GM19452 (cell line): ENCODE results near the gene ACER3.

Experiments
- ATAC-seq: cut with Tn5 transposase; IDR thresholded peaks from one replicate; pipeline ENCODE4 v1.9.1; 2021; ENCODE audit not compliant: unreplicated experiment

ACER3 gene

GRCh38 chr11:77072851-77073327, 212.2 kb downstream of the ACER3 start:
- ATAC-seq, result no peak

DNA sequence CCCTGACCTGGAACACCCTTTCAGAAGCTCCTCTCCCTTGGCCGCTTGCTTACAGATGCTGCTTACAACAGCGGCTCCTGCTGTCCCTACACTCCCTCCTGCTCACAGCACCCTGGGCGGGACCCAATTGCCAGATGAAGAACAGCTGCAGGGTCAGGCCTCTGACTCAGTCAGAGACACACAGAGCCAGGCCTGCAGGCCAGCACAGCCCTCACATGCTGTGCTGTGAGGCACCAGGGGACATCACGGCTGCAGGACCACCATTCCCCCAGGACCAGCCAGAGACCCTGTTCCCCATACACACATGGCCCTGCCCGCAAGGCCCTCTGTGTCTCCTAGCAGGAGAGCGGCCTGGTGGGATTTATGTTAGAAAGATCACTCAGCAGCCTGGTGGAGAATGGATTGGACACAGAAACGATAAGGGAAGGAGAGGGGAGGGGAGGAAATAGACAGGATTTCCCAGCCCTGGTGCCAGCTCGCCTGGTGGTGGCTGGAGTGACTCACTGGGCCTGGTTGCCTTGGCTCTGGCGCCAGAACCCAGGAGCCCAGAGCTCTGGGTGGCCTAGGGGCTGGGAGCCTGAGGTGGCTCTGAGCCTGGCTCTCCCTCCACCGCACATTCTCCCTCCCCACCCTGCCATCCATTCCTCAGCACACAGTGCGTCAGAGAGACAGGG, 212.7 kb downstream of the ACER3 start:
- no peak for ATAC-seq

- no peak for ATAC-seq
Observed at GRCh38 chr11:77074205-77074604, 213.5 kb downstream of the ACER3 start.

GRCh38 chr11:77074626-77075221, 214.0 kb downstream of the ACER3 start:
- no peak for ATAC-seq

GRCh38 chr11:77075425-77075905, 214.7 kb downstream of the ACER3 start:
- no peak for ATAC-seq
